Body of pancreas (tissue), 4 donors: Measurements from ENCODE around the gene FAS. TPM values are rescaled to one million over a fixed set of nuclear protein-coding genes. Genes with fewer than 3 reads are reported as not detected.

Experiments
- ATAC-seq: fragments of 150-250 bp; one replicate; pipeline ENCODE4 v1.9.1; 2016
- DNase-seq, 4 donors: peaks; one replicate each; pipeline ENCODE4 v3.0.0-alpha.2; 2019
- H3K27ac ChIP-seq, 4 donors: fragments of 200-600 bp; sonication (generic); 1 replicate in 3 of 4; 2 replicates in 1 of 4; pipeline versions ENCODE4 v1.5.1 to v1.6.1; 2016 to 2019; ENCODE audit warnings: mild to moderate bottlenecking in 1 of 4, mixed read lengths in 1 of 4, moderate library complexity in 1 of 4
- H3K27me3 ChIP-seq, 2 donors: fragments of 200-600 bp; sonication (generic); one replicate each; pipeline ENCODE4 v1.6.0; 2016; ENCODE audit warnings: mild to moderate bottlenecking in 1 of 2
- H3K36me3 ChIP-seq, 2 donors: fragments of 200-600 bp; sonication (generic); replicated peaks in 1 of 2; 2 replicates each; pipeline ENCODE4 v1.5.1; 2016; ENCODE audit warnings: low read depth in 2 of 2; ENCODE audit not compliant: insufficient read depth in 1 of 2
- H3K4me1 ChIP-seq: fragments of 200-600 bp; sonication (generic); one replicate; pipeline ENCODE4 v1.6.0; 2016
- H3K4me3 ChIP-seq, 2 donors: fragments of 200-600 bp; sonication (generic); 1 replicate in 1 of 2; 2 replicates in 1 of 2; pipeline ENCODE4 v1.5.1; 2016 to 2019
- H3K9me3 ChIP-seq, 3 donors: fragments of 200-600 bp; sonication (generic); 1 replicate in 2 of 3; 2 replicates in 1 of 3; pipeline ENCODE4 v1.5.1; 2016
- POLR2A ChIP-seq, 3 donors: fragments of 450-650 bp; IDR thresholded peaks; one replicate each; pipeline ENCODE4 v1.6.1; 2016; ENCODE audit warnings: antibody characterized with exemption in 3 of 3, mild to moderate bottlenecking in 2 of 3
- WGBS, 2 donors: methylation state at CpG; one replicate each; pipeline ENCODE4 v1.1.5; 2017; 5-methylcytosine and 5-hydroxymethylcytosine counted together
- intact Hi-C: fragments of 100-400 bp; cut with DNase I; formaldehyde crosslinking; loops from one replicate; pipeline ENCODE4 v1.15.1; 2023
- total RNA-seq, 2 donors: library from RNA; depleted of rRNA; stranded (reverse); fragments of >200 nt; gene quantifications; one replicate each; pipeline ENCODE4 v1.1.0, GENCODE V29; 2016
- TF ChIP-seq, protein P1 (sequence below), 7 experiments: fragments of 450-650 bp in 4 of 7; fragments of 200-600 bp in 3 of 7; sonication (generic) in 3 of 7; IDR thresholded peaks; one replicate each; pipeline ENCODE4 v1.5.1; 2016 to 2019; ENCODE audit warnings: antibody characterized with exemption in 7 of 7

FAS gene
- total RNA-seq, 2 donors from 2014 or later = 13.7 to 22.1 TPM

- Histone ChIP-seq H3K4me1 (peaks cover 15% of the 10 kb centered on the region), H3K36me3 (no peaks in the 10 kb centered on the region), H3K27ac (no peak overlapping the region), H3K9me3 (no peaks in the 10 kb centered on the region), H3K27me3 (no peaks in the 10 kb centered on the region), H3K4me3 (no peak overlapping the region)
- intact Hi-C loops = loop anchor here (5.0 kb wide), 1 partner anchor 40 kb away; no protein-coding TSS in a partner anchor
- TF ChIP-seq, protein P1, sequence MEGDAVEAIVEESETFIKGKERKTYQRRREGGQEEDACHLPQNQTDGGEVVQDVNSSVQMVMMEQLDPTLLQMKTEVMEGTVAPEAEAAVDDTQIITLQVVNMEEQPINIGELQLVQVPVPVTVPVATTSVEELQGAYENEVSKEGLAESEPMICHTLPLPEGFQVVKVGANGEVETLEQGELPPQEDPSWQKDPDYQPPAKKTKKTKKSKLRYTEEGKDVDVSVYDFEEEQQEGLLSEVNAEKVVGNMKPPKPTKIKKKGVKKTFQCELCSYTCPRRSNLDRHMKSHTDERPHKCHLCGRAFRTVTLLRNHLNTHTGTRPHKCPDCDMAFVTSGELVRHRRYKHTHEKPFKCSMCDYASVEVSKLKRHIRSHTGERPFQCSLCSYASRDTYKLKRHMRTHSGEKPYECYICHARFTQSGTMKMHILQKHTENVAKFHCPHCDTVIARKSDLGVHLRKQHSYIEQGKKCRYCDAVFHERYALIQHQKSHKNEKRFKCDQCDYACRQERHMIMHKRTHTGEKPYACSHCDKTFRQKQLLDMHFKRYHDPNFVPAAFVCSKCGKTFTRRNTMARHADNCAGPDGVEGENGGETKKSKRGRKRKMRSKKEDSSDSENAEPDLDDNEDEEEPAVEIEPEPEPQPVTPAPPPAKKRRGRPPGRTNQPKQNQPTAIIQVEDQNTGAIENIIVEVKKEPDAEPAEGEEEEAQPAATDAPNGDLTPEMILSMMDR (IDR thresholded peaks at IDR 0.05) = no peak
- TF ChIP-seq POLR2A (IDR thresholded peaks at IDR 0.05) = no peak
- WGBS, 2 donors = 75 to 81% methylated on average over 2 of the region's 2 CpGs
- DNase-seq = no peak
- ATAC-seq = no peak
Measured at GRCh38 chr10:88982366-88982765, 8.2 kb upstream of the FAS start.

- DNase-seq = no peak
- Histone ChIP-seq H3K4me3 (no peak overlapping the region), H3K27me3 (no peaks in the 10 kb centered on the region), H3K27ac (no peak overlapping the region), H3K4me1 (peaks cover 15% of the 10 kb centered on the region), H3K9me3 (no peaks in the 10 kb centered on the region), H3K36me3 (no peaks in the 10 kb centered on the region)
- intact Hi-C loops = loop anchor here (5.0 kb wide), 1 partner anchor 41 kb away; no protein-coding TSS in a partner anchor
- 11 to 31% methylated on average over 2 of the region's 2 CpGs for WGBS, 2 donors
- ATAC-seq = no peak
- TF ChIP-seq, protein P1 (IDR thresholded peaks at IDR 0.05) = no peak
- TF ChIP-seq POLR2A (IDR thresholded peaks at IDR 0.05) = no peak
Measured at GRCh38 chr10:88983206-88983605, 7.4 kb upstream of the FAS start.

- Histone ChIP-seq H3K9me3 (no peaks in the 10 kb centered on the region), H3K4me3 (no peak overlapping the region), H3K27me3 (no peaks in the 10 kb centered on the region), H3K4me1 (peaks cover 15% of the 10 kb centered on the region), H3K27ac (no peak overlapping the region), H3K36me3 (no peaks in the 10 kb centered on the region)
- no peak for DNase-seq
- intact Hi-C loops = loop anchor here (5.0 kb wide), 1 partner anchor 42 kb away; no protein-coding TSS in a partner anchor
- no peak for TF ChIP-seq POLR2A (IDR thresholded peaks at IDR 0.05)
- WGBS, 2 donors = 52 to 58% methylated on average over 1 of the region's 1 CpG
- no peak for ATAC-seq
Measured at GRCh38 chr10:88983939-88984338, 6.7 kb upstream of the FAS start.

GRCh38 chr10:88984525-88984924, 6.1 kb upstream of the FAS start:
- Histone ChIP-seq H3K27ac (no peak overlapping the region), H3K4me1 (peaks cover 17% of the 10 kb centered on the region)
- ATAC-seq = no peak

GRCh38 chr10:88986549-88987242, 3.9 kb upstream of the FAS start:
- intact Hi-C loops = no loop called here
- DNase-seq (peak; percentile 24 to 47 (median 32)), ATAC-seq (no peak)
- Histone ChIP-seq H3K4me3 (no peak overlapping the region), H3K4me1 (peaks cover 16% of the 10 kb centered on the region), H3K36me3 (no peaks in the 10 kb centered on the region), H3K27me3 (no peaks in the 10 kb centered on the region), H3K9me3 (no peaks in the 10 kb centered on the region), H3K27ac (no peak overlapping the region)
- TF ChIP-seq, protein P1 (IDR thresholded peaks at IDR 0.05) = peak; percentile 47 to 88 (median 78)
- no peak for TF ChIP-seq POLR2A (IDR thresholded peaks at IDR 0.05)
- WGBS, 2 donors = 11% methylated on average over 2 of the region's 2 CpGs

More at GRCh38 chr10:88984525-88984924, 6.1 kb upstream of the FAS start:
- Histone ChIP-seq H3K36me3 (no peaks in the 10 kb centered on the region), H3K9me3 (no peaks in the 10 kb centered on the region), H3K27me3 (no peaks in the 10 kb centered on the region), H3K4me3 (no peak overlapping the region)
- intact Hi-C loops = loop anchor here (5.0 kb wide), 1 partner anchor 42 kb away; no protein-coding TSS in a partner anchor
- TF ChIP-seq, protein P1 (IDR thresholded peaks at IDR 0.05) = no peak
- no peak for TF ChIP-seq POLR2A (IDR thresholded peaks at IDR 0.05)
- DNase-seq = no peak
